ENCODE measurements around the gene BRD4. TPM values are rescaled to one million over a fixed set of nuclear protein-coding genes. Genes with fewer than 3 reads are reported as not detected.

Gene BRD4
- polyA plus RNA-seq, 3 donors: 12.5 to 35.8 (median 23.1) TPM

DNA sequence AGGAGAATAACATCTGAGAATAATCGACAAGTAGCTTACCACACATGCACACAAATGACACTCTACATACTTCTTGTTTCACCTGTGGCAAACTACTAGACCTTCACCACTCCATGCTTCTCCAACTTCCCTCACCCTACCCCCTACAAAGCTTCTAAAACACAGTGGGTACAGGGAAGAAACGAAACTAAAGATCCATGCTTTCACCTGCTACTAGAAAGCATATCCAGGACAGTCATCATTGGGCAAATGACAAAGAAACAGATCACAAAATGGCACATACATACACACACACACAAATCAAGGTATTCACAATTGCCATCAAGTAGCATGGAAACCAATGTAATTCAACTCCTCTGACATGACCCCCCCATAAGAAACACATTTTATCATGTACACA is 10.6 kb downstream of the BRD4 start:
- 38 to 70% (median 58%) methylated on average over 2 of the region's 2 CpGs for WGBS, 3 donors

DNA sequence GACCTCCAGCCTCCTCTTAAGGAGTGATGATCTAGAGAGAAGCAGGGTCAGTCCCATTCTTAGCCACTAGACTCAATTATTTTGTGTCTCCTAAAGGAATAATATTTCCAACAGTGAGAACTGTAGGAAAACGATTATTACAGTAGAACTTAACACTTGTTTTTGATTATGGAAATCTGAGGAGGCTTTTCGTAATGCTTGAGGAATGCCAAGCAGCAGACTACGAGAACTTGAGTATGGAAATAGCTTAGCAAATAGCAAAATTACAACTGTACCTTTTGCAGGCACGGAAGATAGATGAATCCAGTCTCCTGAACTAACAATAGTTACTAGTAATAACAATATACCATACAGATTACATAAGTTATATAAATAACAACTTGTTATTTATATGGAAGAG is 12.2 kb downstream of the BRD4 start:
- 46 to 51% (median 50%) methylated on average over 4 of the region's 4 CpGs for WGBS, 3 donors
- H3K27ac ChIP-seq (ENCODE audit: low read depth, low read length): no peak overlapping the region

More for the DNA sequence above, 10.6 kb downstream of the BRD4 start:
- H3K27ac ChIP-seq (ENCODE audit: low read depth, low read length): no peak overlapping the region

DNA sequence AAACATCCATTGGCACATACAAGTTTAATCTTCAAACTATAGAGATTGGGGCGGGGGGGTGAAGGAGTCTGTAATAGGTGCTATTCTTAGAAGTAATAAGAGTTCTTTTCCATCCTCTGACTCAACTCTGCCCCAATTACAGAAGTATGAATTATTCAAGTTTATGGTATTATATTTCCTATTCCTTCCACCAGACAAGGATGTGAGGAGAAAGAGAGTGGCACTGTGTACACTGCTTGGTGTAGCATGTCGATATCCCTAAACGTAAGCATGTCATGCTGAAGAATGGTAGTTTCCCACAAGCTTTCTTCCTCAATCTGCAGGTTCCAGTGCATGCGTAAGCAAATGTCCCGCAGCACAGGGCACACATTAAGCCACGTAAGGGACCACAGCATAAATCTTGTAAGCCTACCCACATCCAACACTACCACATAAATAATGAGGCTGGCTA is 14.1 kb downstream of the BRD4 start:
- no peak overlapping the region for H3K27ac ChIP-seq (ENCODE audit: low read depth, low read length)
- WGBS, 3 donors: 35 to 44% (median 36%) methylated on average over 6 of the region's 6 CpGs

DNA sequence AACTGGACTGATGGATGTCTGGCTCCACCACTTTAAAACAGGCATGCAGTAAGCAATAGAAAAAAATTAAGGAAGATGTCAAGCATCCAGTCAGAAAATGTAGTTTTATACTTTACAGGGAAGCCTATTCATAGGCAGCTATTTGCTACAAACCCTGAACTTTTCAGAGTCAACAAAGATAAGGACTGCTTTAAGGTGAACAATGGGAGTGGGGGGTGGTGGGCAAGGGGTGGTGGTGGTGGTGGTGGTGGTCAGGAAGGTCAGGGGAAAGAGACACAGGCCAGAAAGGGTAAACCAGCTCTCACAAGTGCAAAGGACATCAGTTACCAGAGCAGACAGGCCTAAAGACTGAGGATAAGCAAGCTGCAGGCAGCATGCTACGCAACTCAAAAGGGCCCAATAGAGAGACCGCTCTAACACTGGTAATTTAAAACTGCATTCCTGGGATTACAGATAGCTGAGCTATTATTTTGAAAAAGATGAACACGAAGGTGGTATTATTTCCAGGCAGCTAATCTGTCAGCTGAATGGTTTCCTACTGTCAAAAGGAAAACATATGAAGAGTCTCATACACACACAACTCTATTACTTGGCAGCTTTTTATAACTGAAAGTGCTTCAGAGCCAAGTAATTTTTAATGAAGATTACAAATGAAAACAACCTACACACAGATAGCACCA is 14.8 kb downstream of the BRD4 start:
- H3K27ac ChIP-seq (ENCODE audit: low read depth, low read length): no peak overlapping the region
- WGBS, 3 donors: 49 to 64% (median 59%) methylated on average over 3 of the region's 3 CpGs

DNA sequence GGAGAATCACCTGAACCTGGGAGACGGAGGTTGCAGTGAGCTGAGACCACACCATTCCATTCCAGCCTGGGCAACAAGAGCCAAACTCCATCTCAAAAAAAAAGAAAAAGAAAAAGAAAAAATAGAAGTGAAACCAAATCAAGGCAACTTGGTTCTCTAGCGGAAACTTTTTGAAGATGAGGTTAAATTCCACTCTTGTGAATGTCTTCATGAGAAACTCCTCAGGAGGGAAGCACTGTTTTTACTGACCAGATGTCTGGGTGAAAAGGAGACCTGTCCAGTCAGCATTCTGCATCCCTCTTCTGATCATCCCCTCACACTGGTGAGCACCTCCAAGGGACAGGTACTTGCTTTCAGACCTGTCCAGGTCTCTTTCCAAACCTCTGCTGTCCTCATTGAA is 15.8 kb downstream of the BRD4 start:
- 82 to 95% (median 88%) methylated on average over 2 of the region's 2 CpGs for WGBS, 3 donors
- H3K27ac ChIP-seq (ENCODE audit: low read depth, low read length): no peak overlapping the region

DNA sequence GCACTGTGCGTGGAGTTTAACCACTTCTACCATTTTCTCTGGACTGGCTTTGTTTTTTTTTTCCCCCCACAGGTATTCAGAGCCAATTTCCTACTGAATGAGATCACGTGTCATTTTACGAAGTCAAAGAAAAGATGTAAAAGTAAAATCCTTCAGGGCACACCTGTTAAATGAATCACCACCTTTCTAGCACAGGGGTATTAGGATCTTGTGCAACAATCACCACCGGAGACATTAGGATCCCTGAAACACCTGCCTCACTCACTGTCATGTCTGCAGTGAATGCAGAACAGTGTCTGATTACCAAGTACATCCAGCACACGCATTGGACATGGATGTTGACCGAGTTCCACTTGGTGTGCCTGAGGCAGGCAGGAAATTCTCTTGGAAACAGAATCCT is 17.2 kb downstream of the BRD4 start:
- 71 to 80% (median 76%) methylated on average over 6 of the region's 6 CpGs for WGBS, 3 donors
- H3K27ac ChIP-seq (ENCODE audit: low read depth, low read length): no peak overlapping the region

DNA sequence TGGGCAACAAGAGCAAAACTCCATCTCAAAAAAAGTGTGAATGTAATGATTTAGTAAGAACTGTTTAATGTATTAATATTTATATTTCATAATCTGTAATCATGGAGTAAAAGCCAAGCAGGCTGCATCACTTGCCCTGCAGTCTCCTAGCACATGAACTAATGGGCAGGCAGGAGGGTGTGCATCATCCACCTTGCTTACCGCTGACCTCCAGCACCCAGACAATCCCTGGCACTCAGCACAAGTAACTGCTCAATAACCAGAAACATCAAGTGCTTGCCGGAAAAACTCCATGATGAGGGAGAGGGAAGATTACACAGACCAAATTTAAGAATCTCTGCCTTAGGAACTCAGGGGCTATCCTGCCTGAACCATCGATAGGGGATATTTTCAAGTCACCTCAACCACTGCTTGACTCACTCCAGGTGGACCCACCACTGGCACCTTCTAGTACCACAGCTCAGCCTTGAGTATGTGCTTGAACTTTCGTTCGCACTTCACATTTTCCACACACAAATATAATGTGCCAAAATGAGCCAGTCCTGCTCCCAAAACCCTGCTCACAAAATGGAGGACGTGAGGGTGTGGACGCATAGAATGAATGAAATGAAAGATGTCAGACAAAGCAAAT is 18.6 kb downstream of the BRD4 start:
- no peak overlapping the region for H3K27ac ChIP-seq (ENCODE audit: low read depth, low read length)
- WGBS, 3 donors: 60 to 80% (median 75%) methylated on average over 7 of the region's 7 CpGs

DNA sequence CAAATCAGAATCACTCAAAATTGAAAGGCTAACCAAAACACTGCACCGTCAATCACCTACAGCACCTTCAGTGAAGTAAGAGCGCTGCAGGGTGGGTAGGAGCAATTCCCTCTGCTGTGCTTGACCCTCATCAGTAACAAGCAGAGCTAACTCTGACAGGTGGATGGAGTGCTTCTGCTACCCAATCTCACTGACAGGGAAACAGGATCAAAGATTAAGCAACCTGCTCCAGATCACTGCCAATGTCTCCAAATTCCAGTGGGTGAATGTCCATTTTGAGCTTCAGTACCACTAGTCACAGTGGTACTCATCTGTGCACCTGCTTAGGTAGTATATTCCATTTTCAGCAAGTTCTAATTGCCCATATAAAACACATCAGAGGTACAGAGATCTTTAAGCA is 25.2 kb downstream of the BRD4 start:
- H3K27ac ChIP-seq (ENCODE audit: low read depth, low read length): no peak overlapping the region
- 85 to 100% (median 91%) methylated on average over 2 of the region's 2 CpGs for WGBS, 3 donors

DNA sequence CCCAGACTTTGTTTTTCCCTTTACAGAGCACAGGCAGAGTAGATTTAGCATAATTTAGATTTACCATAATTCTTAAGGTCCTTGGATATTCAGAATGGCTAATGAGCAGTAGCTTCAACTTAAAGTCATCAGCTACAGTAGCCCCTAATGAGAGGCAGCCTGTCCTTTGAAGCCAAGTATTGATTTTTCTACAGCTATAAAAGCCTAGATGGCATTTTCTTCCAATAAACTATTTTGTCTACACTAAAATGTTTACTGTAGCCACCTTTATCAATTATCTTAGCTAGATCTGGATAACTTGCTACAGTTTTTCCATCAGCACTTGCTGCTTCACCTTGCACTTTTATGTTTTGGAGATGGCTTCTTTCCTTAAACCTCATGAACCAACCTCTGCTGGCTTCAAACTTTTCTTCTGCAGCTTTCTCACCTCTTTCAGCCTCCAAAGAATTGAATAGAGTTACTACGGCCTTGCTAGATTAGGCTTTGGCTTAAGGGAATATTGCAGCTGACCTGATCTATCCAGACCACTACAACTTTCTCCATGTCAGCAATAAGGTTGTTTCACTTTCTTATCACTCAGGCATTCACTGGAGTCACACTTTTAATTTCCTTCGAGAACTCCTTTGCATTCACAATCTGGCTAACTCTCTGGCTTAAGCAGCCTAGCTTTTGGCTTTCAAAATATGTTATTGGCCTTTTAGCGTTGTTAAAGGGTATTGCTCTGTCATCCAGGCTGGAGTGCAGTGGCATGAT is 26.6 kb downstream of the BRD4 start:
- 46 to 84% (median 76%) methylated on average over 3 of the region's 3 CpGs for WGBS, 3 donors
- H3K27ac ChIP-seq (ENCODE audit: low read depth, low read length): no peak overlapping the region

DNA sequence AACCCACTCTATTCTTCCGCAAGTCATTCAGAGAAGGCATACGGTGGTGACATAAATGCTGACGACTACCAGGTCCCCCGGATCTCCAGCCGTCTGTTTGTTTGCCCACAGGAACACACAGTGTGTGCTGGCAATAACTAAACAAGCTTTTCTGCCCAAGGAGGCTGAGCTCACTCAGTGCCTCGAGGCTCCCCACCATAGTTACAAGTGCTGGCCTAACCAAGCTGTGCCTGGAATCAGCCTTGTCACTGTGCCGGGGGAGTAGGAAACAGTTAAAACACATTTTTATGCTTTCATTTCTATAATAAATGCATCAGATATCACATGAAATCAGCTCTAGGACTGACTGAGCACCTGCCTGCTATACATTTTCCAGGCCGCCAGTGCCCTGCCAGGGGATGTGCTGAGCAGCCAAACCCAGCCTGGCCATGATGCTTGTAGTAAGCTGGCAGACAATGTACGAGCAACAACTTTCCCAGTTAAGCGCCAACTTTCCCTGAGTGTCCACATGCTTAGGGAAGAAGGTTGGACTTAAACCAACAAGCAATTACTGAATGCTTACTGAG is 28.1 kb downstream of the BRD4 start:
- WGBS, 3 donors: 51 to 68% (median 58%) methylated on average over 10 of the region's 10 CpGs
- no peak overlapping the region for H3K27ac ChIP-seq (ENCODE audit: low read depth, low read length)

DNA sequence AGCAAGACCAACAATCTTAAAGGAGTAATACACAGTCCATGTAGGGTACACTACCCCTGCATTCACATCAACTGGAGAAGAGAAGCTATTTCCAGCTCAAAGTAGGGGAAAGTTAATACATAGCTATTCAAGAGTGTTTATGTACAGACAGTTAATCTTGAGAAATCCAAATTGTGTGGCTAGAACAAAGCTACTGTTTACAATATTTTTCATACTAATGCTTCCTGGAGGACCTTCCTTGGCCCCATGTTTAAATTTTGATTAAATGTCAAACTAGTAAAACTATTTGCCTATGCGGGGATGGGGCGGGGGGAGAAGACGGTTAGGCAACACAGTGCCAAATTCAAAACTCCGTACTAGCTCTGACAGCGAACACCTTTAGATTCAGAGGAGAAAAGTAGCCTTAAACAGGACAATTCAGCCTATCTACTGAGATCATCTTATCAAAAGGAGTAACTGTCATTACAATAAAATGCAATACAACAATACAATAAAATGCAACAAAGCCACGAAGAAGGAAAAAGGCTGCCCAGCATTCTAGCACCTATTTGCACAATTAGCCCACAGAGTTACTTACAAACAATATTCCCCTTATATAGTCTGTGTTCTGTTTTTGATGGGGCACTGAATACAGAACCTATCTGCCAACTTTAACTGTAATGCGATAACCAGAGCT is 29.1 kb downstream of the BRD4 start:
- WGBS, 3 donors: 19 to 68% (median 62%) methylated on average over 7 of the region's 7 CpGs
- no peak overlapping the region for H3K27ac ChIP-seq (ENCODE audit: low read depth, low read length)

DNA sequence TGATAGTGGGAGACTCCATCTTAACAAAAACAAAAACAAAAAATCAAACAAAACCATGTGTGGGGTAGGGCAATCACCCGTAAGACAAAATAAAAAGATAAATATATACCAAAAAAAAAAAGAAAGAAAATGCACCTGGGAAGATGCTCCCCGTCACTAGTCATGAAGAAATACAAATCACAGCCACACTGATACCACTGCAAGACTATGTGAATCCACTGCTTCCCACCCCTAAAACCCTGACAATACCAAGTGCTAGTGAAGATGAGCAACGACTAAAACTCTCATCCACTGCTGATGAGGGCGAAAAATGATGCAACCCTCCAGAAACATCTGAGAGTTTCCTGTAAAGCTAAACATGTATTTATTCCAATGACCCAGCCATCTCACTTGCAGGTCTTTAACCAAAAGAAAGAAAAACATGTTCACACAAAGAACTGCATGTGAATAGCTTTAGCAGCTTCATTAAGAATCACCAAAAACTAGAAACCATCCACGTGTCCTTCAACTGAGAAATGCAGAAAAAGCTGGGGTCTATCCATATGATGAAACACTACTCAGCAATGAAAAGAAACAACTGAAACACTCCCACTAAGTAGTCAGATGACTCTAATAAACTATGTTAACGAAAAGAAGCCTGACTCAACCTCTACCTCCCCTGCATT is 31.7 kb downstream of the BRD4 start:
- WGBS, 3 donors: 62 to 82% (median 69%) methylated on average over 6 of the region's 6 CpGs
- H3K27ac ChIP-seq (ENCODE audit: low read depth, low read length): no peak overlapping the region

DNA sequence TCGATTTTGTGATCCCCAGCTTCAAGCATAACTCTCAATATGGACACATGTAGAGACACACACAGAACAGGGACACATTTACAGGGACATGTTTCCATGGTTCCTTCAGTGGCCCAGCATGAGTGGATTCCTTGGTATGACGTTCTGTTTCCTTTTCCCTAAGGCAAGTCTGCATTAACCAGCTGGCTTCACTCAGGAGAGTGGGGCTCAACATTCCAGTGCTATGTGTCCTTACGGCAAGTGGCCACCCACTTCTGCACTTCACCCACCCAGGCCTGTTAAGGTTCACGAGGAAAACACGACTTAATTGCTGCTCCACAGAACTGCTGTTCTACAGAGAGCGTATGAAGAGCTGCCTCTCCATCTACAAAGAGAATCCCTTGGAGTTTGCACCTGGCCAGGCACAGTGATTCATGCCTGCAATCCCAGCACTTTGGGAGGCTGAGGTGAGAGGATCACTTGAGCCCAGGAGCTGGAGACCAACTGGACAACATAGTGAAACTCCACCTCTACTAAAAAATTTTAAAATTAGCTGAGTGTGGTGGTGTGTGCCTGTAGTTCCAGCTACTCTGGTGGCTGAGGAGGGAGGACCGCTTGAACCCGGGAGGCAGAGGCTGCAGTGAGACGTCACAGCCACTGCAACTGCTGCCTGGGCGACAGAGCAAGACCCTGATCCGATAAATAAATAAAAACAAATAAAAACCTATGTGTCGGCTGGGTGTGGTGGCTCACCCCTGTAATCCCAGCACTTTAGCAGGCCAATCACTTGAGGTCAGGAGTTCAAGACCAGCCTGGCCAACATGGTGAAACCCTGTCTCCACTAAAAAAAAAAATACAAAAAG is 32.5 kb downstream of the BRD4 start:
- H3K27ac ChIP-seq (ENCODE audit: low read depth, low read length): no peak overlapping the region
- WGBS, 3 donors: 78 to 81% (median 79%) methylated on average over 12 of the region's 12 CpGs

DNA sequence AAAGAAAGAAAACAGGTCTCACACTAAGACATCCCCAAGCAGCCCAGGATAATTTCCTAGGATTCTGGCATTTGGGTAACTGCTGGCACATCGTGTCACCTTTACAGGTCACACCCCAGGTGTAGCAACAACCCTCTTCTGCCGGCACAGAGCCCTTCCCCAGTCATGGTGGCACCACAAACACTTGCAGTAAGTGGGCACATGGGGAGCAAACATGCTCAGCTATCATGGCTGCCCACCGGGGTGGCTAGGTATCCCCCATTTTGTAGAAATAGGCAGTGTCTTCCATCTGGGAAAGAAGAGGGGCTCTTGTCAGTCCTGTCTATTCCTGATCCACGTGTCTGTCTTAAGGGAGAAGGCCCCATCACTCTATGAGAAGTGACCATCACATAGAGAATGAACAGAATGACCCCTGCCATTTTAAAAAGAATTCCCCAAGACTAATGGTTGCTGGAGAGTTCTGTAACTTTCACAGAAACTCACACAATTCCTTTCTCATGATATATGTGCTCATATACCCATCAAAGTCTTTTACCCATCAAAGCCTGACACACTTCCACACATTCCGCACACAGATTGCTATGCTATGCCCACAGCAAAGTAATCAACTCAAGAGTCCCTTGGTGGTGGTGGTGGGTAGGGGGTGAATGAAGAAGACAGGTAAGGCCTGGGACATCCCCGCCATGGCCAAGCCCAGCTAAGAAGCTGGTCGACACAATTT is 33.3 kb downstream of the BRD4 start:
- H3K27ac ChIP-seq (ENCODE audit: low read depth, low read length): no peak overlapping the region

DNA sequence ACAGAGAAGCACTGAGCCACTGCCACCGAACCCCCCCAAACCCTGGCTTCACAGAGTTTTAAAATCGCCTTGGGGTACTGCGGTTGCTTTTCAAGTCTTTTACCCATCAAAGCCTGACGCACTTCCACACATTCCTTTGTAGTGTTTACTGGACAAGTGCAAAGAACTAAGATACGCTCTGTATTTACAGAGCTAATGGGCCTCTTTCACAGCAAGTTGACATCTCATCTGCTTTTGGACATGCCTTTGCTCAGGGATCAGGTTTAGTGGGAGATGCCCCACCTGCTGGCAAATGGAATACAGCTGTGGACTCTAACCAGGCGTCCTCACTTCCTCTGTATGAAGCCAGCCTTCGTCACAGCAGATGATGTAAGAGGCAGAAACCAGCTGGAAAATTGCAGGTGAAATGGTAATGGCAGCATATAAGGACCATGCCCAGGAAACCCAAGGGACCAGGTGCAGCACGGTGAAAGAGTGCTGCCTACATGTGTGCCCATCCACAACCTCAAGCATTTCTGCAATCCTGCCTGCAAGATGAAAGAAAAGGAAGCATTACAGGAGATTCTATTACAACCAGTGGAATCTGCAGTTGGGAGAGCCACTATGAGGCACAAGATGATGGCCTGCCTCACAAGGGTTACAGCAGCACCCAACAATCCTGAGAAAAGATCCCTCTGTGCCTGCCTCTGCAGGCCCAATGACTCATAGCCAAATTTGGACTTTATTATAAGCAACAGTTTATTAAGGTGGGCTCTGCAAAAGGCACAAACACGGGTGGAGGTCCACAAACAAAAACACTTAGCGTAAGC is 34.7 kb downstream of the BRD4 start:
- WGBS, 3 donors: 45 to 59% (median 50%) methylated on average over 10 of the region's 10 CpGs
- no peak overlapping the region for H3K27ac ChIP-seq (ENCODE audit: low read depth, low read length)

More for the DNA sequence above, 33.3 kb downstream of the BRD4 start:
- 83 to 86% (median 84%) methylated on average over 7 of the region's 7 CpGs for WGBS, 3 donors

DNA sequence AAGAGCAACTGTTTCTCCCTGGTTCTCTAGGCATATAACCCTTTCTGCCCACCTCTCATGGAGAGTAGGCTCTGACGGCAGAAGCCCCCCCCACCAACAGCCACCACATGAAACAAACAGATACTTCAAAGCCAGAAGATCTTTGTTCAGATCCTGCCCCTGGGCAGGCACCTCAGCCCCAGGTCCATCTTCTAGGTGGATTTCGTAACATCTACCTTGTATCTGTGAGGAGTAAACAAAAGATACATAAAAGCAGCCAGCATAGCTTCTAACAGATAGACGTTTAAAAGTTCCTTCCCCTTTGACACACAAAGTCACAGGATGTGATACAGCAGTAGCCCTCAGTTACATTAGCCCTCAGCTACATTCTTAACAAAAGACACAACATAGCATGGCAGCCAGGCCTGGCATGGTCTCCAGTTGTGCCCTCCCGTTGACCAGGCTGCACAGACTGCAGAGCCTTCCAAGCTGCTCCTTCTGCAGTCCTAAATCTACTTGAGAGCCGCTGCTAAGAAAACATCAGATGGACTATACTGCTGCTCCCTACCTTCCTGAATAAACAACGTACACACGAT is 35.4 kb downstream of the BRD4 start:
- 31 to 38% (median 32%) methylated on average over 7 of the region's 7 CpGs for WGBS, 3 donors
- H3K27ac ChIP-seq (ENCODE audit: low read depth, low read length): no peak overlapping the region
